Stimulated activated CD4-positive, alpha-beta T cell treated with anti-CD3 and anti-CD28 coated beads, Interleukin-4, amount 100 ng/mL, for 48 hours (primary cell): Measurements from ENCODE around the gene GJA4.

Experiments
- DNase-seq, 2 donors: peaks; one replicate each; pipeline ENCODE4 v3.0.0-alpha.2; 2020; ENCODE audit warnings: low read depth in 2 of 2

Gene GJA4

GRCh38 chr1:34839526-34840305, 46.9 kb downstream of the GJA4 start:
- DNase-seq: no peak

- DNase-seq: no peak
Observed at GRCh38 chr1:34840426-34840825, 47.6 kb downstream of the GJA4 start.

GRCh38 chr1:34842073-34842472, 49.3 kb downstream of the GJA4 start:
- DNase-seq: no peak

GRCh38 chr1:34842952-34843371, 50.2 kb downstream of the GJA4 start:
- DNase-seq: no peak

GRCh38 chr1:34843392-34844251, 50.8 kb downstream of the GJA4 start:
- no peak for DNase-seq

GRCh38 chr1:34844252-34844634, 51.4 kb downstream of the GJA4 start:
- no peak for DNase-seq
